K562 (cell line): ENCODE results near the gene IRF2. TPM values are rescaled to one million over a fixed set of nuclear protein-coding genes. Genes with fewer than 3 reads are reported as not detected.

Source experiments
- ATF2 ChIP-seq: sonication (generic); formaldehyde crosslinking; IDR thresholded peaks from 2 replicates; pipeline ENCODE4 v1.8.1; 2022; ENCODE audit warnings: missing genetic modification reagents
- ATF7 ChIP-seq: fragments of 450-650 bp; IDR thresholded peaks from 2 replicates; pipeline ENCODE4 v1.7.1; 2014; ENCODE audit warnings: mild to moderate bottlenecking, moderate library complexity
- BCL6 ChIP-seq: fragments of 250-450 bp; sonication (Bioruptor Pico); IDR thresholded peaks from 2 replicates; pipeline ENCODE4 v1.4.0; 2020
- CHD1 ChIP-seq: fragments of 200-600 bp; sonication (generic); IDR thresholded peaks from one replicate; pipeline ENCODE4 v1.6.1; 2012; ENCODE audit warnings: mild to moderate bottlenecking, moderate library complexity, low read length, inconsistent platforms
- CREM ChIP-seq: IDR thresholded peaks from 2 replicates; pipeline ENCODE4 v1.6.1; 2014; ENCODE audit warnings: antibody characterized with exemption, low read depth
- ETV1 ChIP-seq: fragments of 450-650 bp; conservative IDR thresholded peaks from 2 replicates; pipeline ENCODE4 v1.6.1; 2016; ENCODE audit warnings: missing genetic modification characterization, control low read depth, low read depth, missing compliant biosample characterization
- FOXK2 ChIP-seq, 2 experiments: fragments of 450-650 bp; IDR thresholded peaks in 1 of 2; conservative IDR thresholded peaks in 1 of 2; 2 replicates each; pipeline ENCODE4 v1.6.1; 2016; ENCODE audit warnings: low read depth in 2 of 2, mild to moderate bottlenecking in 1 of 2
- HMBOX1 ChIP-seq: sonication (generic); IDR thresholded peaks from 2 replicates; pipeline ENCODE4 v1.6.1; 2016
- JUN ChIP-seq, 2 experiments: sonication (generic) in 1 of 2; formaldehyde crosslinking in 1 of 2; IDR thresholded peaks; 2 replicates each; pipeline versions ENCODE4 v1.6.1 to v1.8.0; 2012 to 2022; ENCODE audit warnings: borderline replicate concordance in 2 of 2, mild to moderate bottlenecking in 2 of 2, improper control_type of control experiment in 1 of 2, low read depth in 1 of 2, low read length in 1 of 2, missing genetic modification reagents in 1 of 2
- MEIS2 ChIP-seq: fragments of 450-650 bp; IDR thresholded peaks from 2 replicates; pipeline ENCODE4 v1.6.1; 2014; ENCODE audit warnings: mild to moderate bottlenecking; ENCODE audit not compliant: partially characterized antibody
- MLX ChIP-seq, 2 experiments: fragments of 450-650 bp in 1 of 2; sonication (generic) in 1 of 2; formaldehyde crosslinking; conservative IDR thresholded peaks; 2 replicates each; pipeline versions ENCODE4 v1.4.0 to v1.8.1; 2020 to 2022; ENCODE audit warnings: mild to moderate bottlenecking in 1 of 2, missing genetic modification reagents in 1 of 2
- NFE2 ChIP-seq: IDR thresholded peaks from 2 replicates; pipeline ENCODE4 v1.6.1; 2014; ENCODE audit warnings: antibody characterized with exemption, low read depth
- POLR2AphosphoS2 ChIP-seq: IDR thresholded peaks from 2 replicates; pipeline ENCODE4 v1.6.1; 2012; ENCODE audit warnings: low read length, improper control_type of control experiment
- POU5F1 ChIP-seq: fragments of 150-350 bp; IDR thresholded peaks from 2 replicates; pipeline ENCODE4 v1.6.1; 2014; ENCODE audit warnings: borderline replicate concordance, low read length, low read depth, mild to moderate bottlenecking; ENCODE audit not compliant: partially characterized antibody
- SMAD4 ChIP-seq: fragments of 250-450 bp; sonication (Bioruptor Pico); conservative IDR thresholded peaks from 2 replicates; pipeline ENCODE4 v1.8.0; 2021; ENCODE audit warnings: inconsistent platforms, mild to moderate bottlenecking, moderate library complexity
- SOX6 ChIP-seq: fragments of 450-650 bp; IDR thresholded peaks from 2 replicates; pipeline ENCODE4 v1.6.1; 2014; ENCODE audit warnings: mild to moderate bottlenecking
- SP1 ChIP-seq: sonication (generic); formaldehyde crosslinking; IDR thresholded peaks from 2 replicates; pipeline ENCODE4 v1.8.1; 2022; ENCODE audit warnings: mild to moderate bottlenecking, missing genetic modification reagents
- SPI1 ChIP-seq: IDR thresholded peaks from 2 replicates; pipeline ENCODE4 v1.6.1; 2011; ENCODE audit warnings: low read depth, low read length, control low read depth, borderline replicate concordance
- TBL1XR1 ChIP-seq, 2 experiments: IDR thresholded peaks; 2 replicates each; pipeline ENCODE4 v1.6.1; 2012; ENCODE audit warnings: improper control_type of control experiment in 2 of 2, low read length in 2 of 2, mild to moderate bottlenecking in 1 of 2
- TFAP4 ChIP-seq: sonication (generic); formaldehyde crosslinking; IDR thresholded peaks from 2 replicates; pipeline ENCODE4 v1.8.0; 2022; ENCODE audit warnings: missing genetic modification reagents, mild to moderate bottlenecking, moderate library complexity, borderline replicate concordance
- ZC3H4 ChIP-seq: sonication (generic); formaldehyde crosslinking; IDR thresholded peaks from 2 replicates; pipeline ENCODE4 v1.9.0; 2021; ENCODE audit warnings: missing genetic modification reagents, borderline replicate concordance
- ZNF175 ChIP-seq: fragments of 200-800 bp; sonication (Bioruptor generic); IDR thresholded peaks from 2 replicates; pipeline ENCODE4 v1.6.1; 2016; ENCODE audit warnings: low read depth, mild to moderate bottlenecking, missing genetic modification characterization, missing compliant biosample characterization
- ZNF263 ChIP-seq: sonication (generic); formaldehyde crosslinking; IDR thresholded peaks from 2 replicates; pipeline ENCODE4 v1.8.0; 2022; ENCODE audit warnings: mild to moderate bottlenecking, missing genetic modification reagents, borderline replicate concordance
- ZNF766 ChIP-seq: fragments of 200-800 bp; sonication (Bioruptor generic); conservative IDR thresholded peaks from 2 replicates; pipeline ENCODE4 v1.6.1; 2016; ENCODE audit warnings: missing genetic modification characterization, missing compliant biosample characterization
- ZNF780A ChIP-seq: fragments of 250-450 bp; sonication (Bioruptor Pico); IDR thresholded peaks from 2 replicates; pipeline ENCODE4 v1.5.0; 2021; ENCODE audit warnings: mild to moderate bottlenecking
- polyA plus RNA-seq, 8 experiments: library from polyadenylated mRNA; depleted of rRNA in 4 of 8; stranded (reverse) in 5 of 8; unstranded in 3 of 8; fragments of >200 nt; fragmentation: Nextera tagmentation in 2 of 8; fragmentation: Illumina TruSeq in 1 of 8; extraction: Ambion mirVana in 2 of 8; extraction: Trizol in 1 of 8; gene quantifications; 2 replicates each; pipeline versions ENCODE4 v1.2.1 to v1.2.3, GENCODE V29; 2011 to 2014; ENCODE audit warnings: inconsistent platforms in 1 of 8, missing spikeins in 1 of 8
- total RNA-seq, 7 experiments: library from RNA; depleted of rRNA in 6 of 7; stranded (reverse); fragments of >200 nt in 6 of 7; fragmentation: Illumina TruSeq in 2 of 7; extraction: Trizol in 2 of 7; gene quantifications; 2 replicates each; pipeline versions ENCODE4 v1.2.1 to v1.2.3, GENCODE V29; 2011 to 2021; ENCODE audit warnings: low replicate concordance in 1 of 7

The IRF2 gene
- total and polyA plus RNA-seq, 9 of the 15 experiments (the other 6 are each of a cell fraction or from before 2014, with no cell fraction given), result 7.1 to 17.1 (median 11.3) TPM

GRCh38 chr4:184355111-184355604, 119.2 kb downstream of the IRF2 start (continued):
- no peak for TF ChIP-seq ZC3H4 (CRISPR knock-in tag)
- TF ChIP-seq SMAD4 (CRISPR knock-in tag), result peak; percentile 58; the same call in 1 of the 2 replicates
- TF ChIP-seq CREM, result peak; percentile 67
- peak; percentile 64; the same call in 1 of the 2 replicates for TF ChIP-seq ZNF766 (CRISPR knock-in tag)
- peak; percentile 30; the same call in 1 of the 2 replicates for TF ChIP-seq ZNF263 (CRISPR knock-in tag)
- no peak for TF ChIP-seq POU5F1
- TF ChIP-seq CHD1, result no peak
- peak; percentile 96 for TF ChIP-seq TFAP4 (CRISPR knock-in tag)
- TF ChIP-seq SOX6, result peak; percentile 88
- TF ChIP-seq POLR2AphosphoS2, result no peak
- TF ChIP-seq ATF2 (CRISPR knock-in tag), result no peak
- TF ChIP-seq BCL6, result 0 out of 2 replicates have a peak, but pooled peaks have one; percentile 34
- TF ChIP-seq TBL1XR1 (IDR thresholded peaks at IDR 0.05; ENCODE audit: low read length in 2 of 2), result 0 out of 4 replicates have a peak, but pooled peaks of 1 of the 2 experiments have one; percentile 26
- TF ChIP-seq HMBOX1, result peak; percentile 48; the same call in 1 of the 2 replicates
- peak; percentile 48 for TF ChIP-seq NFE2
- TF ChIP-seq MEIS2, result peak; percentile 36
- no peak for TF ChIP-seq MLX (CRISPR knock-in tag; conservative IDR thresholded peaks at IDR 0.05)
- peak; percentile 49; the same call in 1 of the 2 replicates for TF ChIP-seq ZNF175
- peak; percentile 64; the same call in 1 of the 2 replicates for TF ChIP-seq SPI1
- peak; percentile 54; the same call in 1 of the 2 replicates for TF ChIP-seq ATF7
- TF ChIP-seq ZNF780A (CRISPR knock-in tag), result no peak
- TF ChIP-seq SP1 (CRISPR knock-in tag), result peak; percentile 49; the same call in 1 of the 2 replicates
- peak; percentile 10; the same call in 1 of the 2 replicates for TF ChIP-seq JUN (IDR thresholded peaks at IDR 0.05; ENCODE audit: borderline replicate concordance, low read depth, low read length)
- TF ChIP-seq JUN (CRISPR knock-in tag; IDR thresholded peaks at IDR 0.05; ENCODE audit: borderline replicate concordance), result no peak
- TF ChIP-seq ETV1 (tag), result peak; percentile 98
- peak; percentile 61 to 81; a peak in 3 of 4 replicates for TF ChIP-seq FOXK2 (conservative IDR thresholded peaks at IDR 0.05 in 1 of 2, IDR thresholded peaks at IDR 0.05 in 1 of 2; ENCODE audit: low read depth in 2 of 2)
